HEK293 (cell line): ENCODE data around the gene MANF.
"Not testable (repeated sequence)": the region's sequence is repeated elsewhere in the genome, so short reads cannot be mapped to it uniquely, and the experiment has no call there.

ENCODE experiments used
- CTCF ChIA-PET: fragments of 350-600 bp; formaldehyde crosslinking; extraction: SDS; loops from one replicate; lab custom pipeline; 2021; ENCODE audit warnings: antibody characterized with exemption; lab: Yijun Ruan, JAX
- POLR2A ChIA-PET: fragments of 300-600 bp; formaldehyde crosslinking; extraction: SDS; loops from one replicate; lab custom pipeline; 2020; ENCODE audit warnings: antibody characterized with exemption, inconsistent platforms; lab: Yijun Ruan, JAX
- H3K27ac ChIP-seq: fragments of 200-500 bp; sonication (Bioruptor generic); 2 replicates; pipeline ENCODE4 v1.5.1; 2014; ENCODE audit warnings: low read depth, low read length, control low read depth, inconsistent platforms; ENCODE audit errors: extremely low read depth
- H3K36me3 ChIP-seq, 2 experiments: fragments of 200-500 bp in 1 of 2; sonication (Bioruptor generic) in 1 of 2; 1 replicate in 1 of 2; 2 replicates in 1 of 2; pipeline ENCODE4 v1.5.1; 2014 to 2017; ENCODE audit warnings: inconsistent platforms in 2 of 2, low read length in 2 of 2; ENCODE audit not compliant: control insufficient read depth in 2 of 2, insufficient read depth in 1 of 2
- H3K4me1 ChIP-seq: fragments of 200-500 bp; sonication (Bioruptor generic); 2 replicates; pipeline ENCODE4 v1.5.1; 2014; ENCODE audit warnings: mild to moderate bottlenecking, low read length, inconsistent platforms; ENCODE audit not compliant: control insufficient read depth, insufficient read depth
- H3K4me3 ChIP-seq: 2 replicates; pipeline ENCODE4 v1.5.1; 2011; ENCODE audit warnings: low read depth, mild to moderate bottlenecking, control low read depth, low read length, moderate library complexity
- H3K9me3 ChIP-seq: fragments of 200-500 bp; sonication (Bioruptor generic); 2 replicates; pipeline ENCODE4 v1.5.1; 2014; ENCODE audit warnings: low read depth, low read length, inconsistent platforms; ENCODE audit not compliant: control insufficient read depth, insufficient read depth
- KLF1 ChIP-seq: fragments of 450-650 bp; formaldehyde crosslinking; IDR thresholded peaks from 2 replicates; pipeline ENCODE4 v1.5.1; 2016; ENCODE audit warnings: missing biosample characterization, missing genetic modification characterization
- KLF7 ChIP-seq: fragments of 450-650 bp; formaldehyde crosslinking; IDR thresholded peaks from 2 replicates; pipeline ENCODE4 v1.5.1; 2016; ENCODE audit warnings: missing biosample characterization, missing genetic modification characterization, borderline replicate concordance
- KLF8 ChIP-seq: fragments of 450-650 bp; formaldehyde crosslinking; IDR thresholded peaks from 2 replicates; pipeline ENCODE4 v1.5.1; 2016; ENCODE audit warnings: missing biosample characterization, missing genetic modification characterization
- RBAK ChIP-seq: fragments of 450-650 bp; formaldehyde crosslinking; IDR thresholded peaks from 2 replicates; pipeline ENCODE4 v1.5.1; 2016; ENCODE audit warnings: missing biosample characterization, missing genetic modification characterization
- ZBTB7A ChIP-seq: fragments of 450-650 bp; formaldehyde crosslinking; IDR thresholded peaks from 2 replicates; pipeline ENCODE4 v1.5.1; 2016; ENCODE audit warnings: low read depth, missing biosample characterization, missing genetic modification characterization
- ZBTB8A ChIP-seq: fragments of 450-650 bp; formaldehyde crosslinking; IDR thresholded peaks from 2 replicates; pipeline ENCODE4 v1.5.1; 2016; ENCODE audit warnings: missing biosample characterization, missing genetic modification characterization
- ZNF16 ChIP-seq: fragments of 450-650 bp; formaldehyde crosslinking; IDR thresholded peaks from 2 replicates; pipeline ENCODE4 v1.5.1; 2016; ENCODE audit warnings: low read depth, missing biosample characterization, missing genetic modification characterization
- ZNF514 ChIP-seq: fragments of 450-650 bp; formaldehyde crosslinking; IDR thresholded peaks from 2 replicates; pipeline ENCODE4 v1.5.1; 2016; ENCODE audit warnings: missing biosample characterization, missing genetic modification characterization
- ZNF544 ChIP-seq: fragments of 450-650 bp; formaldehyde crosslinking; IDR thresholded peaks from 2 replicates; pipeline ENCODE4 v1.5.0; 2017; ENCODE audit warnings: missing biosample characterization, missing genetic modification characterization
- ZNF677 ChIP-seq: fragments of 450-650 bp; IDR thresholded peaks from 2 replicates; pipeline ENCODE4 v1.5.0; 2018; ENCODE audit warnings: missing biosample characterization, mild to moderate bottlenecking, missing genetic modification characterization, moderate library complexity
- ZNF747 ChIP-seq: fragments of 450-650 bp; formaldehyde crosslinking; IDR thresholded peaks from 2 replicates; pipeline ENCODE4 v1.5.1; 2016; ENCODE audit warnings: missing biosample characterization, missing genetic modification characterization
- TF ChIP-seq, protein P1 (sequence below): fragments of 450-650 bp; IDR thresholded peaks from 2 replicates; pipeline ENCODE4 v1.5.1; 2018; ENCODE audit warnings: missing biosample characterization, mild to moderate bottlenecking, missing genetic modification characterization
- TF ChIP-seq, protein P2 (sequence below): fragments of 450-650 bp; formaldehyde crosslinking; IDR thresholded peaks from 2 replicates; pipeline ENCODE4 v1.5.1; 2016; ENCODE audit warnings: missing biosample characterization, missing genetic modification characterization
- TF ChIP-seq, protein P3 (sequence below): fragments of 450-650 bp; formaldehyde crosslinking; IDR thresholded peaks from 2 replicates; pipeline ENCODE4 v1.5.1; 2016; ENCODE audit warnings: missing biosample characterization, missing genetic modification characterization

The MANF gene

DNA sequence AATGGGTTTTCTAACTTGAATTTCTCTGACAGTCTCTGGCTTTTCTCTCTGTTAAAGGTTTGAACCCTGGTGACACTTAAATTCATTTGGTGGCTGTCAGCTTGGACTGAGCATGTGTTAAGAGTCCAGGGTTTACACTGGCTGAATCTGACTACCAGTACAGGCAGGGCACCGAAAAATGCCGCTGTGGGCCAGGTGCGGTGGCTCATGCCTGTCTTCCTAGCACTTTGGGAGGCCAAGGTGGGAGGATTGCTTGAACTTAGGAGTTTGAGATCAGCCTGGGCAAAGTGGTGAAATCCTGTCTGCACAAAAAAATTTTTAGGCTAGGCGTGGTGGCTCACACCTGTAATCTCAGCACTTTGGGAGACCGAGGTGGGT lies 1.8 kb downstream of the MANF start (continued):
- TF ChIP-seq KLF7 (tag by site-specific recombination) (no peak), ZNF677 (tag by site-specific recombination) (no peak), RBAK (tag by site-specific recombination) (no peak), ZNF16 (no peak), ZNF747 (tag by site-specific recombination) (no peak), ZNF544 (tag by site-specific recombination) (no peak), ZNF514 (tag by site-specific recombination) (no peak), ZBTB7A (tag by site-specific recombination) (no peak)
- TF ChIP-seq, protein P1, sequence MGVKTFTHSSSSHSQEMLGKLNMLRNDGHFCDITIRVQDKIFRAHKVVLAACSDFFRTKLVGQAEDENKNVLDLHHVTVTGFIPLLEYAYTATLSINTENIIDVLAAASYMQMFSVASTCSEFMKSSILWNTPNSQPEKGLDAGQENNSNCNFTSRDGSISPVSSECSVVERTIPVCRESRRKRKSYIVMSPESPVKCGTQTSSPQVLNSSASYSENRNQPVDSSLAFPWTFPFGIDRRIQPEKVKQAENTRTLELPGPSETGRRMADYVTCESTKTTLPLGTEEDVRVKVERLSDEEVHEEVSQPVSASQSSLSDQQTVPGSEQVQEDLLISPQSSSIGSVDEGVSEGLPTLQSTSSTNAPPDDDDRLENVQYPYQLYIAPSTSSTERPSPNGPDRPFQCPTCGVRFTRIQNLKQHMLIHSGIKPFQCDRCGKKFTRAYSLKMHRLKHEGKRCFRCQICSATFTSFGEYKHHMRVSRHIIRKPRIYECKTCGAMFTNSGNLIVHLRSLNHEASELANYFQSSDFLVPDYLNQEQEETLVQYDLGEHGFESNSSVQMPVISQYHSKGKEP (tag by site-specific recombination), result no peak
- TF ChIP-seq, protein P2, sequence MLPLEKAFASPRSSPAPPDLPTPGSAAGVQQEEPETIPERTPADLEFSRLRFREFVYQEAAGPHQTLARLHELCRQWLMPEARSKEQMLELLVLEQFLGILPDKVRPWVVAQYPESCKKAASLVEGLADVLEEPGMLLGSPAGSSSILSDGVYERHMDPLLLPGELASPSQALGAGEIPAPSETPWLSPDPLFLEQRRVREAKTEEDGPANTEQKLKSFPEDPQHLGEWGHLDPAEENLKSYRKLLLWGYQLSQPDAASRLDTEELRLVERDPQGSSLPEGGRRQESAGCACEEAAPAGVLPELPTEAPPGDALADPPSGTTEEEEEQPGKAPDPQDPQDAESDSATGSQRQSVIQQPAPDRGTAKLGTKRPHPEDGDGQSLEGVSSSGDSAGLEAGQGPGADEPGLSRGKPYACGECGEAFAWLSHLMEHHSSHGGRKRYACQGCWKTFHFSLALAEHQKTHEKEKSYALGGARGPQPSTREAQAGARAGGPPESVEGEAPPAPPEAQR (tag by site-specific recombination), result no peak

DNA sequence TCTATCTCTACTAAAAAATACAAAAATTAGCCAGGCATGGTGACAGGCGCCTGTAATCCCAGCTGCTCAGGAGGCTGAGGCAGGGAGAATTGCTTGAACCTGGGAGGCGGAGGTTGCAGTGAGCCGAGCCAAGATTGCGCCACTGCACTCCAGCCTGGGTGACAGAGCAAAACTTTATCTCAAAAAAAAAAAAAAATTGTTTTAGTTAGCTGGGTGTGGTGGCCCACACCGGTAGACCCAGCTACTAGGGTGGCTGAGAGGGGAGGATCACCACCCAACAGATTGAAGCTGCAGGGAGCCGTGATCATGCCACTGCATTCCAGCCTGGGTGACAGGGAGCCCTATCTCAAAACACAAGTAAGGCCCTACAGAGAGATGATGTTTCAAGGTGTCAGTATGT lies 2.2 kb downstream of the MANF start:
- peaks cover 0 to 50% of the 10 kb centered on the region in 2 experiments; a peak in 1 of 3 replicates for H3K36me3 ChIP-seq
- H3K9me3 ChIP-seq, H3K4me1 ChIP-seq: not testable (repeated sequence)
- CTCF ChIA-PET, result interaction anchor here (0.6 to 2.3 kb wide), 4 partner anchors 295 to 1856 kb away, joined by 3 to 13 read pairs (median 5); partner anchors contain the start of gene MAPKAPK3
- TF ChIP-seq KLF1 (tag by site-specific recombination), result peak; percentile 51
- TF ChIP-seq, all 188 proteins: peak for 1; not testable (repeated sequence) for 187
- POLR2A ChIA-PET, result interaction anchor here (0.6 kb wide), 1 partner anchor 1043 kb away, joined by 7 read pairs; no protein-coding TSS in a partner anchor
- H3K27ac ChIP-seq, H3K4me3 ChIP-seq: not testable (repeated sequence)

DNA sequence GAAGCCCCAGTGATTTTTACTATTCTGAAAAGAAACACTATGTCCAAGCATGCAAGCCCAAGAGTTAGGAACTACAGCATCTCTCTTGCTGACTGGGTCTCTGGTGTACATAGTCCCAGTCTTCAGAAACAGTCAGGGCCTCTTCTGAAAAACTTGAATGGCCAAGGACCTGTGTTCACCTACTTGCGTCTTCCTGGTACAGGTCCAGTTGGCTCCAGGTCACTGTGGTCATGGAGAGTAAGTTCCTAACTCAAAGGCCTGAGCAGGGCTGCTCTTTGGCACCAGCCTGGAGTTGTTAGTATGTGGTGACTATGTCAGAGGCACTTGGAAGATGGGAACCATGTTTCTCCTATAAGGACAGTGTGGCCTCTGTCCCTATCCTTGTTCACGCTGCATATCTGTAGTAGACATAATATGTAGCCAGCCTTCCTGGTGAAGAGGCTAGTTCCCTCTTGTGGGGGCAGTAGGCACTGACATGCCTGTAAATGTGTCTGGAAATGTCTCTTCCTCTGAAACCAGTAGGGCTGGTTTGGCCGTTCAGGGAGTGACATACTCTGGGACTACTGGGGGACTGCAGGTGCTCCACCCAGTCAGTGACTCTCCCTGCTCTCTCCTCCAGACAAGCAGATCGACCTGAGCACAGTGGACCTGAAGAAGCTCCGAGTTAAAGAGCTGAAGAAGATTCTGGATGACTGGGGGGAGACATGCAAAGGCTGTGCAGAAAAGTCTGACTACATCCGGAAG lies 3.4 kb downstream of the MANF start:
- ChIA-PET CTCF (interaction anchor here (0.6 to 2.3 kb wide), 13 partner anchors 13 to 778 kb away, joined by 3 to 27 read pairs (median 3); partner anchors contain the start of gene MAPKAPK3), POLR2A (interaction anchor here (0.6 to 1.4 kb wide), 3 partner anchors 58 to 772 kb away, joined by 4 to 5 read pairs (median 5); partner anchors contain the start of genes DCAF1 and MAPKAPK3)
- no peaks in the 10 kb centered on the region; the same call in 1 of the 2 replicates for H3K4me1 ChIP-seq
- no peaks in the 10 kb centered on the region for H3K9me3 ChIP-seq
- H3K36me3 ChIP-seq, result peaks cover 0 to 62% of the 10 kb centered on the region in 2 experiments; a peak in 1 of 3 replicates
- TF ChIP-seq ZBTB8A (tag by site-specific recombination) (no peak), KLF8 (tag by site-specific recombination) (no peak)
- TF ChIP-seq, protein P3, sequence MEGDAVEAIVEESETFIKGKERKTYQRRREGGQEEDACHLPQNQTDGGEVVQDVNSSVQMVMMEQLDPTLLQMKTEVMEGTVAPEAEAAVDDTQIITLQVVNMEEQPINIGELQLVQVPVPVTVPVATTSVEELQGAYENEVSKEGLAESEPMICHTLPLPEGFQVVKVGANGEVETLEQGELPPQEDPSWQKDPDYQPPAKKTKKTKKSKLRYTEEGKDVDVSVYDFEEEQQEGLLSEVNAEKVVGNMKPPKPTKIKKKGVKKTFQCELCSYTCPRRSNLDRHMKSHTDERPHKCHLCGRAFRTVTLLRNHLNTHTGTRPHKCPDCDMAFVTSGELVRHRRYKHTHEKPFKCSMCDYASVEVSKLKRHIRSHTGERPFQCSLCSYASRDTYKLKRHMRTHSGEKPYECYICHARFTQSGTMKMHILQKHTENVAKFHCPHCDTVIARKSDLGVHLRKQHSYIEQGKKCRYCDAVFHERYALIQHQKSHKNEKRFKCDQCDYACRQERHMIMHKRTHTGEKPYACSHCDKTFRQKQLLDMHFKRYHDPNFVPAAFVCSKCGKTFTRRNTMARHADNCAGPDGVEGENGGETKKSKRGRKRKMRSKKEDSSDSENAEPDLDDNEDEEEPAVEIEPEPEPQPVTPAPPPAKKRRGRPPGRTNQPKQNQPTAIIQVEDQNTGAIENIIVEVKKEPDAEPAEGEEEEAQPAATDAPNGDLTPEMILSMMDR (tag by site-specific recombination), result 0 out of 2 replicates have a peak, but pooled peaks have one; percentile 25
- no peak overlapping the region for H3K4me3 ChIP-seq
- no peak overlapping the region for H3K27ac ChIP-seq
